Esophagus (tissue), 2 donors: ENCODE data around the gene LARP1. TPM values are rescaled to one million over a fixed set of nuclear protein-coding genes. Genes with fewer than 3 reads are reported as not detected.
A peak's percentile ranks its signal among the peaks of the same experiment; 100 is the strongest.

Experiments used
- H3K27ac ChIP-seq, 2 donors: one replicate each; pipeline ENCODE4 v1.5.1; 2013; ENCODE audit warnings: low read depth in 2 of 2, mild to moderate bottlenecking in 2 of 2, inconsistent platforms in 1 of 2, low read length in 1 of 2, moderate library complexity in 1 of 2
- H3K27me3 ChIP-seq, 2 donors: one replicate each; pipeline ENCODE4 v1.6.1; 2013; ENCODE audit warnings: low read length in 2 of 2, control low read depth in 1 of 2, mild to moderate bottlenecking in 1 of 2; ENCODE audit not compliant: insufficient read depth in 2 of 2, control insufficient read depth in 1 of 2
- H3K36me3 ChIP-seq, 2 donors: one replicate each; pipeline ENCODE4 v1.6.1; 2013; ENCODE audit warnings: low read length in 1 of 2; ENCODE audit not compliant: control insufficient read depth in 2 of 2, insufficient read depth in 2 of 2
- H3K4me1 ChIP-seq, 2 donors: one replicate each; pipeline ENCODE4 v1.6.1; 2013; ENCODE audit warnings: low read length in 1 of 2; ENCODE audit not compliant: control insufficient read depth in 2 of 2, insufficient read depth in 2 of 2
- H3K4me3 ChIP-seq, 2 donors: one replicate each; pipeline ENCODE4 v1.5.1; 2013; ENCODE audit warnings: low read length in 2 of 2, mild to moderate bottlenecking in 2 of 2, low read depth in 1 of 2, moderate library complexity in 1 of 2
- H3K9me3 ChIP-seq, 2 donors: one replicate each; pipeline ENCODE4 v1.6.1; 2013; ENCODE audit warnings: mild to moderate bottlenecking in 2 of 2, low read depth in 1 of 2, low read length in 1 of 2, moderate library complexity in 1 of 2; ENCODE audit not compliant: control insufficient read depth in 2 of 2, insufficient read depth in 1 of 2
- WGBS, 2 donors: extraction: QIAGEN DNeasy Blood & Tissue Kit; methylation state at CpG; one replicate each; pipeline ENCODE4 v1.1.7; 2013; 5-methylcytosine and 5-hydroxymethylcytosine counted together
- polyA plus RNA-seq, 2 donors: library from polyadenylated mRNA; stranded (reverse); fragments of 200-250 nt; gene quantifications; one replicate each; pipeline ENCODE4 v1.2.3, GENCODE V29; 2013
- donor health status: healthy with polysubstance abuse.
- donor health status: Bipolar disorder and iron deficiency.

LARP1 gene
- polyA plus RNA-seq, 2 donors: 29.1 to 31.0 TPM

GRCh38 chr5:154851351-154851750, 96.2 kb downstream of the LARP1 start:
- Histone ChIP-seq H3K9me3 (no peaks in the 10 kb centered on the region), H3K27ac (no peak overlapping the region), H3K36me3 (no peaks in the 10 kb centered on the region), H3K27me3 (no peaks in the 10 kb centered on the region), H3K4me1 (no peaks in the 10 kb centered on the region), H3K4me3 (no peak overlapping the region)
- WGBS, 2 donors: 83 to 85% methylated on average over 3 of the region's 3 CpGs

GRCh38 chr5:154857530-154858296, 102.5 kb downstream of the LARP1 start:
- peak overlapping the region; percentile 49 to 97 for H3K4me3 ChIP-seq
- no peaks in the 10 kb centered on the region for H3K9me3 ChIP-seq
- WGBS, 2 donors: 0% methylated on average over 58 to 59 of the region's 59 CpGs
- no peaks in the 10 kb centered on the region for H3K36me3 ChIP-seq
- no peaks in the 10 kb centered on the region for H3K4me1 ChIP-seq
- H3K27me3 ChIP-seq: no peaks in the 10 kb centered on the region
- H3K27ac ChIP-seq: peak overlapping the region; percentile 98 to 99

- Histone ChIP-seq H3K4me1 (no peaks in the 10 kb centered on the region), H3K9me3 (no peaks in the 10 kb centered on the region), H3K27ac (peak within 1 kb of the TSS; percentile 98 to 99), H3K27me3 (no peaks in the 10 kb centered on the region), H3K4me3 (peak within 1 kb of the TSS; percentile 49 to 97), H3K36me3 (no peaks in the 10 kb centered on the region)
- 0% methylated on average over 62 to 65 of the region's 65 CpGs for WGBS, 2 donors
These were observed 103.3 kb downstream of the LARP1 start, which contains the start of gene CNOT8 for GRCh38 chr5:154858297-154858971. Gene CNOT8, plus strand, starts transcription at chr5:154858627. Its CDS starts 4,652 bp downstream, at chr5:154863279.

- Histone ChIP-seq H3K27me3 (no peaks in the 10 kb centered on the region), H3K36me3 (no peaks in the 10 kb centered on the region), H3K4me3 (peak overlapping the region; percentile 49 to 97), H3K9me3 (no peaks in the 10 kb centered on the region), H3K27ac (peak overlapping the region; percentile 98 to 99), H3K4me1 (no peaks in the 10 kb centered on the region)
- 1% methylated on average over 26 of the region's 26 CpGs for WGBS, 2 donors
These were observed 104.0 kb downstream of the LARP1 start for GRCh38 chr5:154858972-154859871.

- WGBS, 2 donors: 39 to 40% methylated on average over 5 of the region's 5 CpGs
- Histone ChIP-seq H3K9me3 (no peaks in the 10 kb centered on the region), H3K36me3 (no peaks in the 10 kb centered on the region), H3K27me3 (no peaks in the 10 kb centered on the region), H3K4me1 (no peaks in the 10 kb centered on the region), H3K27ac (peak overlapping the region; percentile 15 to 99), H3K4me3 (peak overlapping the region in 1 of 2 donors; percentile 97)
These were observed 104.9 kb downstream of the LARP1 start for GRCh38 chr5:154860123-154860522.

GRCh38 chr5:154860765-154861164, 105.6 kb downstream of the LARP1 start:
- H3K27ac ChIP-seq: no peak overlapping the region
- 42 to 43% methylated on average over 4 of the region's 4 CpGs for WGBS, 2 donors
- no peaks in the 10 kb centered on the region for H3K9me3 ChIP-seq
- no peaks in the 10 kb centered on the region for H3K27me3 ChIP-seq
- peak overlapping the region in 1 of 2 donors; percentile 36 for H3K4me3 ChIP-seq
- no peaks in the 10 kb centered on the region for H3K36me3 ChIP-seq
- H3K4me1 ChIP-seq: no peaks in the 10 kb centered on the region

- no peak overlapping the region for H3K4me3 ChIP-seq
- no peak overlapping the region for H3K27ac ChIP-seq
- H3K9me3 ChIP-seq: no peaks in the 10 kb centered on the region
- H3K36me3 ChIP-seq: no peaks in the 10 kb centered on the region
- 83 to 85% methylated on average over 8 of the region's 8 CpGs for WGBS, 2 donors
- H3K4me1 ChIP-seq: no peaks in the 10 kb centered on the region
- no peaks in the 10 kb centered on the region for H3K27me3 ChIP-seq
These were observed 106.8 kb downstream of the LARP1 start for GRCh38 chr5:154861946-154862345.

- Histone ChIP-seq H3K9me3 (no peaks in the 10 kb centered on the region), H3K27ac (no peak overlapping the region), H3K27me3 (no peaks in the 10 kb centered on the region), H3K4me3 (no peak overlapping the region), H3K4me1 (no peaks in the 10 kb centered on the region), H3K36me3 (no peaks in the 10 kb centered on the region)
- 77 to 81% methylated on average over 2 of the region's 2 CpGs for WGBS, 2 donors
These were observed 107.6 kb downstream of the LARP1 start for GRCh38 chr5:154862766-154863165.

GRCh38 chr5:154863291-154864080, 108.3 kb downstream of the LARP1 start:
- H3K9me3 ChIP-seq: no peaks in the 10 kb centered on the region
- H3K27ac ChIP-seq: no peak overlapping the region
- 91 to 92% methylated on average over 7 of the region's 7 CpGs for WGBS, 2 donors
- no peak overlapping the region for H3K4me3 ChIP-seq
- H3K4me1 ChIP-seq: no peaks in the 10 kb centered on the region
- H3K27me3 ChIP-seq: no peaks in the 10 kb centered on the region
- no peaks in the 10 kb centered on the region for H3K36me3 ChIP-seq
